Testis (tissue), 3 donors: ENCODE results near the gene SEH1L. TPM values are rescaled to one million over a fixed set of nuclear protein-coding genes. Genes with fewer than 3 reads are reported as not detected.

Source experiments
- DNase-seq: peaks from one replicate; pipeline ENCODE4 v3.0.0-alpha.2; 2019
- H3K27ac ChIP-seq, 2 donors: fragments of 200-600 bp; sonication (generic); one replicate each; pipeline ENCODE4 v1.5.1; 2019
- H3K27me3 ChIP-seq: fragments of 200-600 bp; sonication (generic); one replicate; pipeline ENCODE4 v1.5.1; 2019
- H3K36me3 ChIP-seq: fragments of 200-600 bp; sonication (generic); one replicate; pipeline ENCODE4 v1.5.1; 2017; ENCODE audit warnings: low read depth; ENCODE audit errors: missing control alignments
- H3K4me1 ChIP-seq: fragments of 200-600 bp; sonication (generic); one replicate; pipeline ENCODE4 v1.5.1; 2019
- H3K4me3 ChIP-seq, 2 donors: fragments of 200-600 bp; sonication (generic); one replicate each; pipeline ENCODE4 v1.5.1; 2017 to 2019
- H3K9me3 ChIP-seq: fragments of 200-600 bp; sonication (generic); one replicate; pipeline ENCODE4 v1.5.1; 2017
- CTCF ChIP-seq, 3 experiments: fragments of 450-650 bp in 2 of 3; fragments of 200-600 bp in 1 of 3; sonication (generic) in 1 of 3; IDR thresholded peaks; one replicate each; pipeline ENCODE4 v1.5.1; 2016 to 2019; ENCODE audit warnings: antibody characterized with exemption in 3 of 3, mild to moderate bottlenecking in 2 of 3, moderate library complexity in 1 of 3
- POLR2A ChIP-seq: fragments of 450-650 bp; IDR thresholded peaks from one replicate; pipeline ENCODE4 v1.6.1; 2017; ENCODE audit warnings: antibody characterized with exemption, mild to moderate bottlenecking, moderate library complexity
- WGBS, 2 donors: methylation state at CpG; one replicate each; pipeline ENCODE4 v1.1.5; 2018; 5-methylcytosine and 5-hydroxymethylcytosine counted together
- intact Hi-C: fragments of 100-400 bp; cut with DNase I; formaldehyde crosslinking; loops from one replicate; pipeline ENCODE4 v1.15.1; 2023; ENCODE audit warnings: low total_unique reads
- polyA plus RNA-seq: library from polyadenylated mRNA; stranded (reverse); fragments of 350-450 nt; fragmentation: Illumina TruSeq; extraction: RNeasy Lipid Tissue Mini Kit (QIAGEN cat#74804); gene quantifications from one replicate; pipeline ENCODE4 v1.2.3, GENCODE V29; 2014; ENCODE audit warnings: low read depth, low replicate concordance; ENCODE audit not compliant: insufficient read depth
- total RNA-seq, 2 donors: library from RNA; depleted of rRNA; stranded (reverse); fragments of >200 nt; gene quantifications; one replicate each; pipeline ENCODE4 v1.2.3, GENCODE V29; 2016

The SEH1L gene
- total and polyA plus RNA-seq, 3 donors from 2014 or later: 33.5 to 43.5 (median 37.1) TPM

DNA sequence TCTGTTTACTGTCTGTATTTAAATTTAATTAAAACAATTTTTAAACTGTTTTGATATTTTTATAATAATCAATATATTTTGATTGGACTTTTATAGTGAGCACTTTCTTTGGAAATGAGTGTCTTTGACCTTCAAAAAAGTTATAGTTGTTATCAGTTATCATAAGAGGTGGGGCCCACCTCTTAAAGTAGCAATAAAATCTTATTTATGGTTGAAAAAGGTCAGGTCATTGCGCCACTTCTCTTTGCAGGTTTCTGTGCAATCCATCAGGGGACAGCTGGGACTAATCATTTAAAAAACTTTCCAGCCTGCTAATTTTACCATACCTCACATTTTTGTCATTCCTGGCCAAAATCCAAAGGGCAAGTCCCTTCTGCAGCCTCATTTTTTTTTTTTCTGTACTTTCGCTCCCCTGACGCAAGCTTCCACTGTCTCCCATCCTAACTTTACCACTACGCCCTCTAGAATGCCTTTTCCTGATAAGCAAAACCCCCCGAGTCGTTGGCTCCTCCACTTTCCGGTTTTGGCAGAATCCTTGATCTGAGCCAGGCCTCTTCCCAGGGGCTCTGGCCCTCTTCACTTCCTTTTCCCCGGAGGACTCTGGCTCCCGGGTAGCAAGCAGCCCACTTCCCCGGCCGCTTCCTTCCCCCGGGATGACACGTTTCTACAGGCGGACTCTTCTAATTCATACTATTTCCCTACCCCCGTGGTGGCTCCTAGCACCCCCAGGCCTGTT, 1.1 kb upstream of the SEH1L start:
- peak overlapping the region; percentile 71 to 89 for H3K4me3 ChIP-seq
- H3K9me3 ChIP-seq: no peaks in the 10 kb centered on the region
- 2 to 6% methylated on average over 15 of the region's 15 CpGs for WGBS, 2 donors
- intact Hi-C loops: no loop called here
- TF ChIP-seq CTCF (IDR thresholded peaks at IDR 0.05): no peak
- TF ChIP-seq POLR2A: no peak
- peak overlapping the region; percentile 92 to 98 for H3K27ac ChIP-seq
- no peaks in the 10 kb centered on the region for H3K27me3 ChIP-seq
- peaks cover 7% of the 10 kb centered on the region for H3K4me1 ChIP-seq
- H3K36me3 ChIP-seq: no peaks in the 10 kb centered on the region
- peak; percentile 39 for DNase-seq

- no peaks in the 10 kb centered on the region for H3K27me3 ChIP-seq
- TF ChIP-seq POLR2A (peak; percentile 11), CTCF (IDR thresholded peaks at IDR 0.05) (no peak)
- H3K4me3 ChIP-seq: peak overlapping the region; percentile 71 to 89
- no peaks in the 10 kb centered on the region for H3K9me3 ChIP-seq
- peak overlapping the region; percentile 92 to 98 for H3K27ac ChIP-seq
- peak; percentile 94 for DNase-seq
- no peaks in the 10 kb centered on the region for H3K36me3 ChIP-seq
- WGBS, 2 donors: 1 to 8% methylated on average over 11 to 59 of the region's 81 CpGs
- intact Hi-C loops: no loop called here
- H3K4me1 ChIP-seq: peaks cover 7% of the 10 kb centered on the region
Measured at GRCh38 chr18:12948050-12948804, 416 bp downstream of the SEH1L start.

- 96% methylated on average over 3 of the region's 3 CpGs for WGBS, 2 donors
- Histone ChIP-seq H3K27ac (no peak overlapping the region), H3K4me3 (no peak overlapping the region), H3K4me1 (no peaks in the 10 kb centered on the region), H3K9me3 (no peaks in the 10 kb centered on the region), H3K36me3 (no peaks in the 10 kb centered on the region), H3K27me3 (no peaks in the 10 kb centered on the region)
- no peak for TF ChIP-seq CTCF (IDR thresholded peaks at IDR 0.05)
- TF ChIP-seq POLR2A: no peak
- intact Hi-C loops: no loop called here
- no peak for DNase-seq
Measured at GRCh38 chr18:12958478-12958877, 10.7 kb downstream of the SEH1L start.

GRCh38 chr18:12960395-12960794, 12.6 kb downstream of the SEH1L start:
- Histone ChIP-seq H3K27ac (no peak overlapping the region), H3K36me3 (no peaks in the 10 kb centered on the region), H3K4me1 (no peaks in the 10 kb centered on the region), H3K9me3 (no peaks in the 10 kb centered on the region), H3K4me3 (no peak overlapping the region), H3K27me3 (no peaks in the 10 kb centered on the region)
- intact Hi-C loops: no loop called here
- 90 to 95% methylated on average over 2 of the region's 2 CpGs for WGBS, 2 donors
- no peak for DNase-seq
- TF ChIP-seq POLR2A: no peak
- TF ChIP-seq CTCF (IDR thresholded peaks at IDR 0.05): no peak
